Renal pelvis (tissue), 4 donors: Measurements from ENCODE around the gene GBP3. TPM values are rescaled to one million over a fixed set of nuclear protein-coding genes. Genes with fewer than 3 reads are reported as not detected.
"Not testable (repeated sequence)": the region's sequence is repeated elsewhere in the genome, so short reads cannot be mapped to it uniquely, and the experiment has no call there.

Experiments
- DNase-seq: peaks from one replicate; pipeline ENCODE4 v3.0.0-alpha.2; 2013
- polyA plus RNA-seq, 3 donors: library from polyadenylated mRNA; unstranded; fragments of 120-200 nt; gene quantifications; one replicate each; pipeline ENCODE4 v1.2.1, GENCODE V29; 2013; ENCODE audit not compliant: insufficient read length in 3 of 3

Gene GBP3
- polyA plus RNA-seq, 3 donors: 10.9 to 21.1 (median 15.6) TPM

DNA sequence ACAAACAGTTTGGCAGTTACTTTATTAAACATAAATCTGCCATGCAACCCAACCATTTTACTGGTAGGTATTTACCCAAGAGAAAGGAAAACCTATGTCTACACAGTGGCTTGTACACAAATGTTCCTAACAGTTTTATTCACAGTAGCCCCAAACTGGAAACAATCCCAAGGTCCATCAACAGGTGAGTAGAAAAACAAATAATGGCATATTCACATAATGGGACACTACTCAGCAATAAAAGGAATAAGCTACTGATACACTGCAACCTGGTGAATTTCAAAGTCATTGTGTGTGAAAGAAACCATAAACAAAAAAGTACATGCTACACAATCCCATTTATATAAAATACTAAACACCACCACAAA, 42.9 kb downstream of the GBP3 start:
- DNase-seq: no peak

DNA sequence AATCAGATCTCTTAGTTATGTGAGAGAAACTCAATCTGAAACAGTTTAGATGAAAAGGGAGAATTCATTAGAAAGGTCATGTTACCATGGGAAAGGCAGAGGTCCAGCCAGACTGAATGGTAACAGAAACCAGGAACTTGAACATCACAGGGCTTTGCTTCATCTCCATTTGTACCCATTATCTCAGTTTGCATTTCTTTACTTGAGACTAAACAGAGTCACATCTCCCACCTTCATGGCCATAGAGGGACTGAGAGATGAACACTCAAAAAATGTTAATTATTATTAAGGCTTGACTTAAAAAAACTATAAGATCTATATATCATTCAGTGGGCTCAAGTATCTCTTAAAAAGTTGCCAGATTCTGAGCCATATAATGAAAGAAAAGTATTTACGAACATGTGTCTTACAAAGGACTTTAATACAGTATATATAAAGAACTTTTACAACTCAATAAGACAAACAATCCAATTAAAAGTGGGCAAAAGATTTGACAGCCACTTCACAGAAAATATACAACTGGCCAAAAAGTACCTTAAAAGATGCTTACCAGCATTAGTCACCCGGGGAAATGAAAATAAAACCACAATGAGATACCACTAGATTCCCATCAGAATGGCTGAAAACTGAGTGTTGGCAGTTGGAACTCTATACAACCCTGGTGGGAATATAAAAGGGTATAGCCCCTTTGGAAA, 43.5 kb downstream of the GBP3 start:
- DNase-seq: no peak

DNA sequence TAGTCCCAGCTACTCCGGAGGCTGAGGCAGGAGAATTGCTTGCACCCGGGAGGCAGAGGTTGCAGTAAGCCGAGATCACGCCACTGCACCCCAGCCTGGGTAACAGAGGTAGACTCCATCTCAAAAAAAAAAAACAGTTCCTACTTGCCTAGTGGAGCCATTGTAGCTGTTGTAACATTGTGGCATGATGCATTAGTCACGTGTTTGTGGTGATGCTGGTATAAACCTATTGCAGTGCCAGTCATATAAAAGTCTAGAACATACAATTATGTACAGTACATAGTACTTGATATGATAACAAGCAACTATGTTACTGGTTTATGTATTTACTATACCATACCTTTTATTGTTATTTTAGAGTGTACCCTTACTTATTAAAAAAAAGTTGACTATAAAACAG, 46.4 kb downstream of the GBP3 start:
- DNase-seq: no peak

DNA sequence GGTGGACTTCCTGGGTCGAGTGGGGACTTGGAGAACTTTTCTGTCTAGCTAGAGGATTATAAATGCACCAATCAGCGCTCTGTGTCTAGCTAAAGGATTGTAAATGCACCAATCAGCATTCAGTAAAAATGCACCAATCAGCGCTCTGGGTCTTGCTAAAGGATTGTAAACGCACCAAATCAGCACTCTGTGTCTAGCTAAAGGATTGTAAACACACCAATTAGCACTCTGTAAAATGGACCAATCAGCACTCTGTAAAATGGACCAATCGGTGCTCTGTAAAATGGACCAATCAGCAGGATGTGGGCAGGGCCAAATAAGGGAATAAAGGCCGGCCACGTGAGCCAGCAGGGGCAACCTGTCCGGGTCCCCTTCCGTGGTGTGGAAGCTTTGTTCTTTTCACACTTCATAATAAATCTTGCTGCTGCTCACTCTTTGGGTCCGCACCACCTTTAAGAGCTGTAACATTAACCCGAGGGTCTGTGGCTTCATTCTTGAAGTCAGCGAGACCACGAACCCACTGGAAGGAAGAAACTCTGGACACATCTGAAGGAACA, 48.0 kb downstream of the GBP3 start:
- DNase-seq: not testable (repeated sequence)

DNA sequence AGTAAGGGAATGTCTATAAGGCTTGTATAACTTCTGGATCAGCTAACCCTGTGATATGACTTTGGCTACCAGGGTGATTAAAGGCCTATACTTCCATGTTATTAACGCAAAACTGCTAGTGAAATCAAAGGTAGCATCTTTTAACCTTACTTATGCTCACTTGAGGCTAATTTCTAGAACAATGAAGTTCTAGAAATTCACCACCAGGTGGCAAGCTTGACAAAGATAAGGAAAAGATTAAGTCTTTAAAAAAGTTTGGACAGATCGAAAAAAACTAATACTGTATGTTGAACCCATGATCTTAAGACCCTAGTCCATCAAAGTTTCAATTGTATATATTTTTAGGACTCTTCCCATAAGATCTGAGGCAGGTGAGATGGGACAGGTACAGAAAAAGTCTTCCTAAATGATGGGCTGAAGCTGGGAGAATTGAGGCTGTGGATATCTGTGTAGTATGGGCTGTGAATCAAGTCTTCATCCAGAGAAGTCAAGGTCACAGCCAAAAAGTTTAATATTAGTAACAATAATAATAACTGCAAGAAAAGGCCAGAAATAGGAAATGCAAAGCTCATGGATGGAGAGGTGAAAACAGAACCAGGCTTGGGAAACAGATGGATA, 49.0 kb downstream of the GBP3 start:
- peak; percentile 17 for DNase-seq

DNA sequence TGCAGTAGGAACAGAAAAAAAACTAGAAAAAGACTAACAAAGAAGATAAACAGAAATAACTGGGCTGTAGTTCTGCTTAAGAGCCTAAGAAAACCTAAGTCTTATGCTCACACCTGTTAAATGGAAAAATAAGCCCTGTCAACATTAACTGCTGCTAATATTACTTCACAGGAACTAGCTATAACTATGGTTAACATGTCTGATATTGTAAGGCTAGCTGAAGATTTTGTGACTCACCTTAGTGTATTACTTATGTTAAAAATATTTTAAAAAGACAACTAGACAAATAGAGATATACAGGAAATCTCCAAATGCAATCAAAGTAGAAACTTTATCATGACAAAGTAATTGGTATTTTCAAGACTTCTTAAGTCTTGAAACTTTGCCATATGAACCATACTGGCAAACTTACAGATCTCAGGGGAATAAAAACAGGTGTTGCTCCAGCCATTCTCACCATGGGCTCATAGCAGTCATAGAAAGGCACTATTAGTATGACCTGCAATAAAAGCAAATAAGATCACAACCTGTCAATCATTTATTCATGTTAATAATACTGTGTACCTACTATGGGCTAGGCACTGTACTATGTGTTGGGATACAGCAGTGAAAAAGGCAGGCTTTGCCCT, 60.9 kb downstream of the GBP3 start:
- no peak for DNase-seq

DNA sequence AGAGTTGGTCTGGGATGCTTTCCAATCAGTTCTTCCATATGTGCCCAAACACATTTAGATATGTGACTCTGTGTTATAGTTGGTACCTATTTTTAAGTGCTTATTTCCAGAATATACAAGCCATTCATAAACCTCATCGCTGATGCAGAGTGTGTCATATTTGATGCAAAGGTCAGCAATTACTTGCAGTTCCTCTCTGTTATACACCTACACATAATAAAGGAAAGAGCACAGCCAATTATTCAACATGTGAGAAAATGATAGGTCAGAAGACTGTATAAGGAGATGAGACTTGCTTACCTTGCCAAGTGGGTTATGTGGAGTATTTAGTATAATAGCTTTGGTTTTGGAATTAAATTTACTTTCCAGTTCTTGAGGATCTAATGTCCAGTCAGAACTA, 61.6 kb downstream of the GBP3 start:
- DNase-seq: no peak

Other genes starting within 250 kb of the GBP3 start
- gene GTF2B, start 131.3 kb downstream of the GBP3 start, polyA plus RNA-seq: 10 to 100 TPM; 40.2 to 44.9 (median 42.7) TPM
- gene KYAT3, start 30.2 kb downstream of the GBP3 start, polyA plus RNA-seq: 10 to 100 TPM; 34.3 to 45.5 (median 45.2) TPM
- gene RBMXL1, start 30.2 kb downstream of the GBP3 start, polyA plus RNA-seq: 10 to 100 TPM; 14.1 to 18.6 (median 16.8) TPM
- gene GBP1, start 42.3 kb upstream of the GBP3 start, polyA plus RNA-seq: 10 to 100 TPM in 1 of 3 donors, 1 to 10 TPM in 2; 7.8 to 10.7 (median 8.6) TPM
- gene GBP2, start 103.2 kb upstream of the GBP3 start, polyA plus RNA-seq: 1 to 10 TPM; 2.4 to 3.0 (median 2.8) TPM
- gene GBP7, start 153.1 kb upstream of the GBP3 start, polyA plus RNA-seq: under 1 TPM; 0.16 to 0.25 (median 0.20) TPM
- 1 to 10 TPM; 6.8 to 8.5 (median 7.7) TPM for gene GBP4, start 176.1 kb upstream of the GBP3 start, polyA plus RNA-seq
- gene GBP5, start 250.0 kb upstream of the GBP3 start, polyA plus RNA-seq: under 1 TPM; 0.27 to 0.52 (median 0.31) TPM